ENCODE measurements around the gene ASAP2. TPM values are rescaled to one million over a fixed set of nuclear protein-coding genes. Genes with fewer than 3 reads are reported as not detected.

ASAP2 gene
- total RNA-seq, 2 experiments from 2014 or later = 0.27 TPM; not detected in 1

DNA sequence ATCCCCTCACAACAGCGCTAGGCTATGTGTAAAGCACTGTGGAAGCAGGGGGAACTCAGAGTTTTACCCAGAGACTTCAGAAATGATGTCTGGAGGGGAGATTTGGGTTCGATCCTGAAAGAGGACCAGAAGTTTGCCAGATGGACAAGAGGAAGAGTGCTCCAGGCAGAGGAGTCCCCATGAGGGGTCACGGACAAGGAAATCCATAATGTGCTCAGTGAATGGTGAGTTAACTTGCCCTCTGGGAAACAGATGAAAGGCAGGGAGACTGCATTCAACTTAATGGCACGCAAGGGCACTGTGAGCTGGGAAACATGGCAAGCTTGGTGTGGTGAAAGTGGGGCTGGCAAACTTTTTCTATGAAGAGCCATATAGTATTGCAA is 6.0 kb upstream of the ASAP2 start:
- POLR2A ChIA-PET = no interaction called here
- TF ChIP-seq EZH2phosphoT487 (IDR thresholded peaks at IDR 0.05; ENCODE audit: borderline replicate concordance, low read depth, low read length) = no peak
- TF ChIP-seq, protein P1, sequence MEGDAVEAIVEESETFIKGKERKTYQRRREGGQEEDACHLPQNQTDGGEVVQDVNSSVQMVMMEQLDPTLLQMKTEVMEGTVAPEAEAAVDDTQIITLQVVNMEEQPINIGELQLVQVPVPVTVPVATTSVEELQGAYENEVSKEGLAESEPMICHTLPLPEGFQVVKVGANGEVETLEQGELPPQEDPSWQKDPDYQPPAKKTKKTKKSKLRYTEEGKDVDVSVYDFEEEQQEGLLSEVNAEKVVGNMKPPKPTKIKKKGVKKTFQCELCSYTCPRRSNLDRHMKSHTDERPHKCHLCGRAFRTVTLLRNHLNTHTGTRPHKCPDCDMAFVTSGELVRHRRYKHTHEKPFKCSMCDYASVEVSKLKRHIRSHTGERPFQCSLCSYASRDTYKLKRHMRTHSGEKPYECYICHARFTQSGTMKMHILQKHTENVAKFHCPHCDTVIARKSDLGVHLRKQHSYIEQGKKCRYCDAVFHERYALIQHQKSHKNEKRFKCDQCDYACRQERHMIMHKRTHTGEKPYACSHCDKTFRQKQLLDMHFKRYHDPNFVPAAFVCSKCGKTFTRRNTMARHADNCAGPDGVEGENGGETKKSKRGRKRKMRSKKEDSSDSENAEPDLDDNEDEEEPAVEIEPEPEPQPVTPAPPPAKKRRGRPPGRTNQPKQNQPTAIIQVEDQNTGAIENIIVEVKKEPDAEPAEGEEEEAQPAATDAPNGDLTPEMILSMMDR (conservative IDR thresholded peaks at IDR 0.05; ENCODE audit: low read length) = no peak
- Histone ChIP-seq H3K4me1 (ENCODE audit: insufficient read depth, low read length, poor library complexity, severe bottlenecking) (no peaks in the 10 kb centered on the region), H3K4me3 (ENCODE audit: low read depth, low read length, poor library complexity, severe bottlenecking) (no peak overlapping the region), H3K4me2 (ENCODE audit: low read length) (no peak overlapping the region), H3K27ac (ENCODE audit: low read depth, low read length, poor library complexity, severe bottlenecking) (no peak overlapping the region), H3K36me3 (ENCODE audit: insufficient read depth, low read length) (no peaks in the 10 kb centered on the region), H2AFZ (ENCODE audit: low read length) (no peak overlapping the region), H3K79me2 (ENCODE audit: insufficient read depth, low read depth, low read length) (no peaks in the 10 kb centered on the region), H4K20me1 (ENCODE audit: insufficient read depth, low read length) (no peaks in the 10 kb centered on the region), H3K9me3 (ENCODE audit: low read length) (no peaks in the 10 kb centered on the region), H3K9me2 (ENCODE audit: insufficient read depth, low read length) (no peaks in the 10 kb centered on the region)
- intact Hi-C loops (cut with micrococcal nuclease; ENCODE audit: unreplicated experiment) = no loop called here
- CTCF ChIA-PET (ENCODE audit: unreplicated experiment) = no interaction called here
- DNase-seq (ENCODE audit: low spot score) = no peak
- no TSS peak for BruUV-seq (replicated peaks)

DNA sequence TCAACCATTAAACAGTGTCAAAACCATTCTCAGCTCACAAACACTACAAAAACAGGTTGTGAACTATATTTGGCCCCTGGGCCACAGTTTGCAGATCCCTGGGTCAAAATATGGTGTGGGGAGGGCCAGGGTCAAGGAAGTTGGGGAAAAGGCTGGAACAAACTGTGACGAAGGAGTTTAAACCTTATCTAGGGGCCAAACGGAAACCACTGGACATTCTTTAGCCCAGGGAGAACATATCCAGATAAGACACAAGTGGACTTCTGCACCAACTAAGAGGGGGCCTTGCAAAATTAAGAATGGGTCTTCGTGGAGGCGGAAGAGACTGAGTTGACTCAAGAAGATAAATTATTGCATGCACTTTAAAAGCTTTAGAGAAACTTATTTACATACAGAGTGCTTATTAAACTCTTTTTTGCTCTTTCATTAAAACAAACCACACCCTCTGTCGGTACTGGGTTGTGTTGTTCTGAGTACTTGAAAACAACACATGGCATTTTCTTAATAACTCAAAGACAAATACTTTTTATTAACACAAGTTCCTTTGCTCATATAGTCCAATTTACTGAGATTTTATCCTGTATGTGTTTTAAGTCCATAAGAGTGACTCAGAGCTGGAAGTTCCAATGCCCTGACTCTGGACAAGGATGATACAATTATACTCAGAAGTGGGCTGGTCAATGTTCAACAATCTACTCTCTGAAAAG is 5.3 kb upstream of the ASAP2 start:
- POLR2A ChIA-PET = no interaction called here
- intact Hi-C loops (cut with micrococcal nuclease; ENCODE audit: unreplicated experiment) = no loop called here
- H3K79me2 ChIP-seq (ENCODE audit: insufficient read depth, low read depth, low read length) = no peaks in the 10 kb centered on the region
- H3K4me2 ChIP-seq (ENCODE audit: low read length) = no peak overlapping the region
- no peaks in the 10 kb centered on the region for H3K9me2 ChIP-seq (ENCODE audit: insufficient read depth, low read length)
- no peaks in the 10 kb centered on the region for H3K9me3 ChIP-seq (ENCODE audit: low read length)
- no peak for TF ChIP-seq EZH2phosphoT487 (IDR thresholded peaks at IDR 0.05; ENCODE audit: borderline replicate concordance, low read depth, low read length)
- TF ChIP-seq, protein P1 (conservative IDR thresholded peaks at IDR 0.05; ENCODE audit: low read length) = no peak
- peaks cover 6% of the 10 kb centered on the region for H3K4me1 ChIP-seq (ENCODE audit: insufficient read depth, low read length, poor library complexity, severe bottlenecking)
- no peaks in the 10 kb centered on the region for H3K36me3 ChIP-seq (ENCODE audit: insufficient read depth, low read length)
- no peak overlapping the region for H2AFZ ChIP-seq (ENCODE audit: low read length)
- H4K20me1 ChIP-seq (ENCODE audit: insufficient read depth, low read length) = no peaks in the 10 kb centered on the region
- BruUV-seq (replicated peaks) = no TSS peak
- no peak overlapping the region for H3K27ac ChIP-seq (ENCODE audit: low read depth, low read length, poor library complexity, severe bottlenecking)
- H3K4me3 ChIP-seq (ENCODE audit: low read depth, low read length, poor library complexity, severe bottlenecking) = no peak overlapping the region
- no peak for DNase-seq (ENCODE audit: low spot score)
- CTCF ChIA-PET (ENCODE audit: unreplicated experiment) = interaction anchor here (0.5 kb wide), 1 partner anchor 56 kb away, joined by 4 read pairs; no protein-coding TSS in a partner anchor

DNA sequence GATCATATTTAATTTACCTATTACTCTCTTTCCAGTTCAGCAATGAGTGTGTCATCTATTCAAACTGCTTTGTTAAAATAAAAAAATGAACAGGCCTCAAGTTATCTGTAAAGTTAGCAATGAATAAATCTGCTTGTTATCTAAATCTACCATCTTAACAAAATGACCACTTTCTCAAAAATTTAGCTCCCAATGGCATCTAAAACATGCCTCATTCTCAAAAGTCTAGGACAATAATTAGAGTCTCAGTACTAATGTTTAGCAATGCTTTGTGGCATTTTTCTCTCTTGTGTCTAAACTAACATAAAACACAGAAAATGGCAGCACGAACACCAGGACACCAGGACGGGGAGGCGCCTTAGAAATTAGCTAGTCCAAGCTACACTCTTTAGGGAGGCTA is 3.6 kb upstream of the ASAP2 start:
- H3K36me3 ChIP-seq (ENCODE audit: insufficient read depth, low read length) = no peaks in the 10 kb centered on the region
- TF ChIP-seq EZH2phosphoT487 (IDR thresholded peaks at IDR 0.05; ENCODE audit: borderline replicate concordance, low read depth, low read length) = no peak
- TF ChIP-seq, protein P1 (conservative IDR thresholded peaks at IDR 0.05; ENCODE audit: low read length) = no peak
- no peaks in the 10 kb centered on the region for H4K20me1 ChIP-seq (ENCODE audit: insufficient read depth, low read length)
- H3K4me3 ChIP-seq (ENCODE audit: low read depth, low read length, poor library complexity, severe bottlenecking) = no peak overlapping the region
- DNase-seq (ENCODE audit: low spot score) = no peak
- no peak overlapping the region for H2AFZ ChIP-seq (ENCODE audit: low read length)
- ChIA-PET POLR2A (interaction anchor here (0.7 kb wide), 1 partner anchor 348 kb away, joined by 3 read pairs; no protein-coding TSS in a partner anchor), CTCF (ENCODE audit: unreplicated experiment) (no interaction called here)
- no peaks in the 10 kb centered on the region for H3K9me2 ChIP-seq (ENCODE audit: insufficient read depth, low read length)
- H3K9me3 ChIP-seq (ENCODE audit: low read length) = no peaks in the 10 kb centered on the region
- no peak overlapping the region for H3K4me2 ChIP-seq (ENCODE audit: low read length)
- no peaks in the 10 kb centered on the region for H3K79me2 ChIP-seq (ENCODE audit: insufficient read depth, low read depth, low read length)
- no peak overlapping the region for H3K27ac ChIP-seq (ENCODE audit: low read depth, low read length, poor library complexity, severe bottlenecking)
- H3K4me1 ChIP-seq (ENCODE audit: insufficient read depth, low read length, poor library complexity, severe bottlenecking) = peaks cover 6% of the 10 kb centered on the region
- intact Hi-C loops (cut with micrococcal nuclease; ENCODE audit: unreplicated experiment) = no loop called here
- BruUV-seq (replicated peaks) = no TSS peak
